GM23338 (cell line): ENCODE data around the gene IL22RA1. TPM values are rescaled to one million over a fixed set of nuclear protein-coding genes. Genes with fewer than 3 reads are reported as not detected.
A peak's percentile ranks its signal among the peaks of the same experiment; 100 is the strongest.

ENCODE experiments used
- ATAC-seq: fragments of 200-7000 bp; cut with Tn5 transposase; 3 replicates; pipeline ENCODE4 v1.9.1; 2020
- DNase-seq: peaks from one replicate; pipeline ENCODE4 v3.0.0-alpha.2; 2015; ENCODE audit warnings: low spot score
- H2AFZ ChIP-seq: fragments of 200-600 bp; sonication (generic); 2 replicates; pipeline ENCODE4 v1.8.0; 2016; ENCODE audit warnings: antibody characterized with exemption, mild to moderate bottlenecking, moderate library complexity
- H3F3A ChIP-seq: fragments of 200-600 bp; sonication (generic); replicated peaks from 2 replicates; pipeline ENCODE4 v1.8.0; 2017; ENCODE audit warnings: antibody characterized with exemption, mixed run types, low read depth
- H3K27ac ChIP-seq: fragments of 200-600 bp; sonication (generic); 2 replicates; pipeline ENCODE4 v1.6.1; 2016; ENCODE audit warnings: low read depth
- H3K27me3 ChIP-seq: fragments of 200-600 bp; sonication (generic); 2 replicates; pipeline ENCODE4 v1.8.0; 2016; ENCODE audit warnings: mild to moderate bottlenecking, mixed run types, moderate library complexity; ENCODE audit not compliant: insufficient read depth
- H3K36me3 ChIP-seq: fragments of 200-600 bp; sonication (generic); 2 replicates; pipeline ENCODE4 v1.8.0; 2016; ENCODE audit warnings: mild to moderate bottlenecking; ENCODE audit not compliant: insufficient read depth
- H3K4me1 ChIP-seq: fragments of 200-600 bp; sonication (generic); 2 replicates; pipeline ENCODE4 v1.8.0; 2016; ENCODE audit warnings: mild to moderate bottlenecking, moderate library complexity; ENCODE audit not compliant: insufficient read depth
- H3K4me2 ChIP-seq: fragments of 200-600 bp; sonication (generic); 2 replicates; pipeline ENCODE4 v1.7.1; 2017; ENCODE audit warnings: mixed run types
- H3K4me3 ChIP-seq: fragments of 200-600 bp; sonication (generic); 2 replicates; pipeline ENCODE4 v1.6.1; 2016; ENCODE audit warnings: mixed run types
- H3K79me2 ChIP-seq: fragments of 200-600 bp; sonication (generic); replicated peaks from 2 replicates; pipeline ENCODE4 v1.8.0; 2017; ENCODE audit warnings: mild to moderate bottlenecking; ENCODE audit not compliant: insufficient read depth
- H3K9me2 ChIP-seq: fragments of 200-600 bp; sonication (generic); 2 replicates; pipeline ENCODE4 v1.8.0; 2017; ENCODE audit not compliant: insufficient read depth
- H4K20me1 ChIP-seq: fragments of 200-600 bp; sonication (generic); replicated peaks from 2 replicates; pipeline ENCODE4 v1.8.0; 2017; ENCODE audit warnings: mild to moderate bottlenecking; ENCODE audit not compliant: insufficient read depth
- H3K27ac Mint-ChIP-seq: 2 replicates; pipeline ENCODE4 v1.8.0; 2020; ENCODE audit warnings: inconsistent platforms, mild to moderate bottlenecking, moderate library complexity, mixed read lengths
- H3K27me3 Mint-ChIP-seq: 3 replicates; pipeline ENCODE4 v1.8.0; 2022; ENCODE audit warnings: low read depth, mild to moderate bottlenecking, moderate library complexity, mixed read lengths, inconsistent platforms; ENCODE audit not compliant: insufficient read depth, poor library complexity
- H3K36me3 Mint-ChIP-seq: 3 replicates; pipeline ENCODE4 v1.8.0; 2021; ENCODE audit warnings: low read depth, mild to moderate bottlenecking, inconsistent platforms, moderate library complexity, mixed read lengths
- H3K4me1 Mint-ChIP-seq: 3 replicates; pipeline ENCODE4 v1.8.0; 2020; ENCODE audit warnings: mild to moderate bottlenecking, inconsistent platforms, mixed read lengths
- H3K4me3 Mint-ChIP-seq: 3 replicates; pipeline ENCODE4 v1.8.0; 2021; ENCODE audit warnings: moderate library complexity, mild to moderate bottlenecking, inconsistent platforms, mixed read lengths
- H3K9me3 Mint-ChIP-seq: 3 replicates; pipeline ENCODE4 v1.8.0; 2020; ENCODE audit warnings: moderate library complexity, mild to moderate bottlenecking, inconsistent platforms, mixed read lengths
- CREB1 ChIP-seq: fragments of 250-450 bp; sonication (Bioruptor Pico); IDR thresholded peaks from 2 replicates; pipeline ENCODE4 v1.5.0; 2020; ENCODE audit warnings: low read depth, mild to moderate bottlenecking, moderate library complexity
- CTCF ChIP-seq, 2 experiments: fragments of 200-600 bp in 1 of 2; sonication (generic) in 1 of 2; conservative IDR thresholded peaks; 2 replicates each; pipeline versions ENCODE4 v1.5.1 to v1.6.1; 2016 to 2017; ENCODE audit warnings: antibody characterized with exemption in 2 of 2, low read depth in 2 of 2, mild to moderate bottlenecking in 2 of 2, moderate library complexity in 1 of 2
- ETS1 ChIP-seq: IDR thresholded peaks from 2 replicates; pipeline ENCODE4 v1.6.1; 2016; ENCODE audit warnings: antibody characterized with exemption
- EZH2 ChIP-seq: fragments of 200-600 bp; sonication (generic); IDR thresholded peaks from one replicate; pipeline ENCODE4 v1.8.0; 2017; ENCODE audit warnings: antibody characterized with exemption, mild to moderate bottlenecking, low read depth; ENCODE audit not compliant: unreplicated experiment
- EZH2phosphoT487 ChIP-seq: fragments of 200-600 bp; sonication (generic); IDR thresholded peaks from one replicate; pipeline ENCODE4 v1.8.1; 2018; ENCODE audit warnings: antibody characterized with exemption; ENCODE audit not compliant: unreplicated experiment
- JUNB ChIP-seq: IDR thresholded peaks from one replicate; pipeline ENCODE4 v1.6.1; 2016; ENCODE audit warnings: antibody characterized with exemption; ENCODE audit not compliant: unreplicated experiment
- NANOG ChIP-seq: IDR thresholded peaks from 2 replicates; pipeline ENCODE4 v1.6.1; 2016; ENCODE audit warnings: antibody characterized with exemption, borderline replicate concordance
- POLR2AphosphoS5 ChIP-seq: IDR thresholded peaks from 2 replicates; pipeline ENCODE4 v1.6.1; 2016; ENCODE audit warnings: antibody characterized with exemption, low read depth
- REST ChIP-seq: IDR thresholded peaks from one replicate; pipeline ENCODE4 v1.6.1; 2018; ENCODE audit warnings: antibody characterized with exemption; ENCODE audit not compliant: unreplicated experiment
- STAT1 ChIP-seq: IDR thresholded peaks from one replicate; pipeline ENCODE4 v1.6.1; 2016; ENCODE audit warnings: antibody characterized with exemption; ENCODE audit not compliant: unreplicated experiment
- ZNF114 ChIP-seq: fragments of 250-450 bp; sonication (Bioruptor Pico); IDR thresholded peaks from 2 replicates; pipeline ENCODE4 v1.5.0; 2020; ENCODE audit warnings: mild to moderate bottlenecking, moderate library complexity
- ZNF331 ChIP-seq: fragments of 250-450 bp; sonication (Bioruptor Pico); IDR thresholded peaks from 2 replicates; pipeline ENCODE4 v1.5.0; 2020; ENCODE audit warnings: low read depth, mild to moderate bottlenecking, moderate library complexity
- polyA plus RNA-seq: library from polyadenylated mRNA; unstranded; fragments of >200 nt; fragmentation: Nextera tagmentation; extraction: Ambion mirVana; gene quantifications from 2 replicates; pipeline ENCODE4 v1.2.1, GENCODE V29; 2016
- total RNA-seq: library from RNA; depleted of rRNA; stranded (reverse); fragments of >200 nt; shearing (Covaris generic); gene quantifications from 2 replicates; pipeline ENCODE4 v1.2.3, GENCODE V29; 2014
- TF ChIP-seq, protein P1 (sequence below): fragments of 250-450 bp; sonication (Bioruptor Pico); IDR thresholded peaks from 2 replicates; pipeline ENCODE4 v1.5.0; 2020; ENCODE audit warnings: mild to moderate bottlenecking, moderate library complexity

The IL22RA1 gene
- total and polyA plus RNA-seq, 2 experiments from 2014 or later = 0.11 to 0.28 TPM

DNA sequence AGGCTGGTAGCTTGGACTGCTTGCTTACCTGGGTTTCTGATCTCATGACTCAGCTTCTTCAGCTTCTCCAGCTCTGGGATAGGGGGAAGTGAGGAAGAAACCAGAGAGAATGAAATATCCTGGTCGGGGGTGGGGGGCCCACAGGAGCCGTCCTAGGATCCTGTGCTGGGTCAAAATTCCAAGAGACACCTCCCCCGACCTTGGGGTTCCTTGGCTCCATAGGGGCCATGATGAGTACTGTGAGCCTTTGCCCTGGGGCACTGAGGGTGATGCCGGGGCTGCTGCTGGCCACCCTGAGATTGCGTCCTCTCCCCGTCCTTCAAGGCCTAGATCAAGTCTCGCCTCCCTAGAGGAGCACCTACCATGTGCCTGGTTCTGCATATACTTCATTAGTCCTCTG is 71.0 kb downstream of the IL22RA1 start:
- ATAC-seq (no peak), DNase-seq (no peak)
- Mint-ChIP-seq H3K27ac (no peak overlapping the region), H3K36me3 (no peaks in the 10 kb centered on the region), H3K27me3 (no peaks in the 10 kb centered on the region), H3K4me3 (no peak overlapping the region), H3K4me1 (peaks cover 11% of the 10 kb centered on the region; the same call in 2 of the 3 replicates), H3K9me3 (no peaks in the 10 kb centered on the region)
- Histone ChIP-seq H2AFZ (peak overlapping the region; percentile 89; the same call in 1 of the 2 replicates), H3K27ac (no peak overlapping the region), H4K20me1 (no peaks in the 10 kb centered on the region), H3K79me2 (no peaks in the 10 kb centered on the region), H3F3A (no peaks in the 10 kb centered on the region), H3K4me2 (0 out of 2 replicates have a peak overlapping the region, but pooled peaks have one; percentile 62), H3K36me3 (no peaks in the 10 kb centered on the region), H3K9me2 (no peaks in the 10 kb centered on the region), H3K4me1 (peaks cover 5% of the 10 kb centered on the region), H3K4me3 (no peak overlapping the region), H3K27me3 (no peaks in the 10 kb centered on the region)
- TF ChIP-seq CTCF (conservative IDR thresholded peaks at IDR 0.05; ENCODE audit: low read depth in 2 of 2) (no peak), ETS1 (no peak), JUNB (no peak), CREB1 (CRISPR knock-in tag) (no peak), EZH2 (no peak), STAT1 (no peak), ZNF114 (CRISPR knock-in tag) (no peak), ZNF331 (CRISPR knock-in tag) (no peak), POLR2AphosphoS5 (no peak), REST (no peak), NANOG (no peak), EZH2phosphoT487 (no peak)
- TF ChIP-seq, protein P1, sequence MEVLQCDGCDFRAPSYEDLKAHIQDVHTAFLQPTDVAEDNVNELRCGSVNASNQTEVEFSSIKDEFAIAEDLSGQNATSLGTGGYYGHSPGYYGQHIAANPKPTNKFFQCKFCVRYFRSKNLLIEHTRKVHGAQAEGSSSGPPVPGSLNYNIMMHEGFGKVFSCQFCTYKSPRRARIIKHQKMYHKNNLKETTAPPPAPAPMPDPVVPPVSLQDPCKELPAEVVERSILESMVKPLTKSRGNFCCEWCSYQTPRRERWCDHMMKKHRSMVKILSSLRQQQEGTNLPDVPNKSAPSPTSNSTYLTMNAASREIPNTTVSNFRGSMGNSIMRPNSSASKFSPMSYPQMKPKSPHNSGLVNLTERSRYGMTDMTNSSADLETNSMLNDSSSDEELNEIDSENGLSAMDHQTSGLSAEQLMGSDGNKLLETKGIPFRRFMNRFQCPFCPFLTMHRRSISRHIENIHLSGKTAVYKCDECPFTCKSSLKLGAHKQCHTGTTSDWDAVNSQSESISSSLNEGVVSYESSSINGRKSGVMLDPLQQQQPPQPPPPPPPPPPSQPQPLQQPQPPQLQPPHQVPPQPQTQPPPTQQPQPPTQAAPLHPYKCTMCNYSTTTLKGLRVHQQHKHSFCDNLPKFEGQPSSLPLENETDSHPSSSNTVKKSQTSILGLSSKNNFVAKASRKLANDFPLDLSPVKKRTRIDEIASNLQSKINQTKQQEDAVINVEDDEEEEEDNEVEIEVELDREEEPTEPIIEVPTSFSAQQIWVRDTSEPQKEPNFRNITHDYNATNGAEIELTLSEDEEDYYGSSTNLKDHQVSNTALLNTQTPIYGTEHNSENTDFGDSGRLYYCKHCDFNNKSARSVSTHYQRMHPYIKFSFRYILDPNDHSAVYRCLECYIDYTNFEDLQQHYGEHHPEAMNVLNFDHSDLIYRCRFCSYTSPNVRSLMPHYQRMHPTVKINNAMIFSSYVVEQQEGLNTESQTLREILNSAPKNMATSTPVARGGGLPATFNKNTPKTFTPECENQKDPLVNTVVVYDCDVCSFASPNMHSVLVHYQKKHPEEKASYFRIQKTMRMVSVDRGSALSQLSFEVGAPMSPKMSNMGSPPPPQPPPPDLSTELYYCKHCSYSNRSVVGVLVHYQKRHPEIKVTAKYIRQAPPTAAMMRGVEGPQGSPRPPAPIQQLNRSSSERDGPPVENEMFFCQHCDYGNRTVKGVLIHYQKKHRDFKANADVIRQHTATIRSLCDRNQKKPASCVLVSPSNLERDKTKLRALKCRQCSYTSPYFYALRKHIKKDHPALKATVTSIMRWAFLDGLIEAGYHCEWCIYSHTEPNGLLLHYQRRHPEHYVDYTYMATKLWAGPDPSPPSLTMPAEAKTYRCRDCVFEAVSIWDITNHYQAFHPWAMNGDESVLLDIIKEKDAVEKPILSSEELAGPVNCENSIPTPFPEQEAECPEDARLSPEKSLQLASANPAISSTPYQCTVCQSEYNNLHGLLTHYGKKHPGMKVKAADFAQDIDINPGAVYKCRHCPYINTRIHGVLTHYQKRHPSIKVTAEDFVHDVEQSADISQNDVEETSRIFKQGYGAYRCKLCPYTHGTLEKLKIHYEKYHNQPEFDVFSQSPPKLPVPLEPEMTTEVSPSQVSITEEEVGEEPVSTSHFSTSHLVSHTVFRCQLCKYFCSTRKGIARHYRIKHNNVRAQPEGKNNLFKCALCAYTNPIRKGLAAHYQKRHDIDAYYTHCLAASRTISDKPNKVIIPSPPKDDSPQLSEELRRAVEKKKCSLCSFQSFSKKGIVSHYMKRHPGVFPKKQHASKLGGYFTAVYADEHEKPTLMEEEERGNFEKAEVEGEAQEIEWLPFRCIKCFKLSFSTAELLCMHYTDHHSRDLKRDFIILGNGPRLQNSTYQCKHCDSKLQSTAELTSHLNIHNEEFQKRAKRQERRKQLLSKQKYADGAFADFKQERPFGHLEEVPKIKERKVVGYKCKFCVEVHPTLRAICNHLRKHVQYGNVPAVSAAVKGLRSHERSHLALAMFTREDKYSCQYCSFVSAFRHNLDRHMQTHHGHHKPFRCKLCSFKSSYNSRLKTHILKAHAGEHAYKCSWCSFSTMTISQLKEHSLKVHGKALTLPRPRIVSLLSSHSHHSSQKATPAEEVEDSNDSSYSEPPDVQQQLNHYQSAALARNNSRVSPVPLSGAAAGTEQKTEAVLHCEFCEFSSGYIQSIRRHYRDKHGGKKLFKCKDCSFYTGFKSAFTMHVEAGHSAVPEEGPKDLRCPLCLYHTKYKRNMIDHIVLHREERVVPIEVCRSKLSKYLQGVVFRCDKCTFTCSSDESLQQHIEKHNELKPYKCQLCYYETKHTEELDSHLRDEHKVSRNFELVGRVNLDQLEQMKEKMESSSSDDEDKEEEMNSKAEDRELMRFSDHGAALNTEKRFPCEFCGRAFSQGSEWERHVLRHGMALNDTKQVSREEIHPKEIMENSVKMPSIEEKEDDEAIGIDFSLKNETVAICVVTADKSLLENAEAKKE (CRISPR knock-in tag) = no peak
